CD1c-positive myeloid dendritic cell (primary cell): ENCODE measurements around the gene MIB2.
"Not testable (repeated sequence)": the region's sequence is repeated elsewhere in the genome, so short reads cannot be mapped to it uniquely, and the experiment has no call there.

Source experiments
- DNase-seq: peaks from one replicate; pipeline ENCODE4 v3.0.0-alpha.2; 2016; ENCODE audit errors: extremely low spot score

MIB2 gene

GRCh38 chr1:1615256-1616044 is at the start of gene MIB2:
MIB2 (plus strand) TSS chr1:1615500; CDS start chr1:1623453, 7,953 bp downstream.
- DNase-seq = peak; percentile 100

- no peak for DNase-seq
These were observed 48.0 kb upstream of the MIB2 start for GRCh38 chr1:1567152-1567875.

- no peak for DNase-seq
These were observed 47.4 kb upstream of the MIB2 start for GRCh38 chr1:1567891-1568291.

- no peak for DNase-seq
These were observed 46.0 kb upstream of the MIB2 start for GRCh38 chr1:1569341-1569740.

- DNase-seq = peak; percentile 90
These were observed 41.2 kb upstream of the MIB2 start for GRCh38 chr1:1573843-1574720.

- DNase-seq = peak; percentile 97
These were observed 40.4 kb upstream of the MIB2 start, which contains the start of gene SSU72 for GRCh38 chr1:1574721-1575537. SSU72 (minus strand) TSS chr1:1574863; CDS start chr1:1574557, 306 bp downstream.

GRCh38 chr1:1577367-1578011 is 37.8 kb upstream of the MIB2 start:
- no peak for DNase-seq

GRCh38 chr1:1578371-1578940 is 36.8 kb upstream of the MIB2 start:
- DNase-seq = no peak

- DNase-seq = no peak
These were observed 32.5 kb upstream of the MIB2 start for GRCh38 chr1:1582585-1583346.

GRCh38 chr1:1583347-1584010 is 31.8 kb upstream of the MIB2 start:
- no peak for DNase-seq

- no peak for DNase-seq
These were observed 23.8 kb upstream of the MIB2 start for GRCh38 chr1:1591452-1591851.

GRCh38 chr1:1593834-1594601 is 21.3 kb upstream of the MIB2 start:
- DNase-seq = no peak

- no peak for DNase-seq
These were observed 20.6 kb upstream of the MIB2 start for GRCh38 chr1:1594602-1595260.

- not testable (repeated sequence) for DNase-seq
These were observed 20.0 kb upstream of the MIB2 start for GRCh38 chr1:1595341-1595740.

GRCh38 chr1:1596493-1597274 is 18.6 kb upstream of the MIB2 start:
- DNase-seq = peak; percentile 49

GRCh38 chr1:1597275-1597930 is 17.9 kb upstream of the MIB2 start:
- DNase-seq = peak; percentile 19
